Germinal center (tissue), 1 donor: ENCODE results near the gene KIAA0232.
"Not testable (repeated sequence)": the region's sequence is repeated elsewhere in the genome, so short reads cannot be mapped to it uniquely, and the experiment has no call there.

Experiments used
- DNase-seq: peaks from one replicate; pipeline ENCODE4 v3.0.0; 2012; ENCODE audit warnings: mixed read lengths, low spot score

Gene KIAA0232

DNA sequence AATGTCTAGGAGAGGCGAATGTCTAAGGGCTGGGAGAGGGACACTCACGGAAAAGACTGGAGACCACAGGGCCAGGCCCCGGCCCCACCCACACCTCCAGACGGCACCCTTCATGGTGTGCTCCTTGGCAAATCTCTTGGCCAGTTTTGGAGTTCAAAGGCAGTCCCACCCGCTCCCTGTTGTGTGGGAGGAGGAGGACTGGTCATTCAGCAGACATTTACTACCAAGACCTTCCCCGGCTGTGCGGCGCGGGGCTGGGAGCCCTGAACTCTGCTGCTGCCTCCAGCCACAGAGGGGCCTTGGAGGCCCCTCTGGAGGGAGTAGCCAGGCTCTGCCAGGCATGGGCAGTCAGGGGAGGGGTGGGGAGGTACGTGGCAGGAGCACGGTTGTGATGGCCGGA lies 118.4 kb downstream of the KIAA0232 start:
- no peak for DNase-seq

DNA sequence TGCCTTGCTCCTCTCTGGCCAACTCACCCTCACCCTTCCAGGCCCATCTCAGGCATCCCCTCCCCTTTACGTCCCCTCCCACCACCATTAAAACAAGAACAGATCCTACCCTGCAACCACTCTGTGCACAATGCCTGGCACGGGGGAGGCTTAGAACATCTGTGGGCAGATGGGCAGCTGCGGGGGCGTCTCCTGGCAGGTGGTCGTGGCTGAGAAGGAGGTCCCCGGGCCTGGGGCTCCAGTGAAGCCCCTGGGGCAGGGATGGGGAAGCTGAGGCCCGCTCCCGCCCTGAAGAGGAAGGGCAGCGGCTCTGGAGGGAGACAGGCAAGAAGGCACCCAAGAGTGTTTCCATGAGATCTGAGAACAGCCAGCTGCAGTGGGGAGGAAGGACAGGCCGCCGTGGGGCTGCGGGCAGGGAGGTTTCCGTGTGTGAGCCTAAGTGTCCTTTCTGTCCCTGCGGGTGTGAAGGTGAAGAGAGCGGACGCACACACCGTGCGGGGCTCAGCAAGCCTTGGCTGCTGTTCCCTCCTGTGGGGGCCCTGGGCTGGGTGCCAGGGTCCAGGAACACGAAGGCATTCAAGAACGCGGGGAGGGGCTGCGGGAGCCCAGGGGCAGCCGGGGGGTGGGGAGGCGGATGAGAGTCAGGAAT lies 119.3 kb downstream of the KIAA0232 start:
- DNase-seq = no peak

- no peak for DNase-seq
These were observed 120.0 kb downstream of the KIAA0232 start for GRCh38 chr4:6902318-6903042.

DNA sequence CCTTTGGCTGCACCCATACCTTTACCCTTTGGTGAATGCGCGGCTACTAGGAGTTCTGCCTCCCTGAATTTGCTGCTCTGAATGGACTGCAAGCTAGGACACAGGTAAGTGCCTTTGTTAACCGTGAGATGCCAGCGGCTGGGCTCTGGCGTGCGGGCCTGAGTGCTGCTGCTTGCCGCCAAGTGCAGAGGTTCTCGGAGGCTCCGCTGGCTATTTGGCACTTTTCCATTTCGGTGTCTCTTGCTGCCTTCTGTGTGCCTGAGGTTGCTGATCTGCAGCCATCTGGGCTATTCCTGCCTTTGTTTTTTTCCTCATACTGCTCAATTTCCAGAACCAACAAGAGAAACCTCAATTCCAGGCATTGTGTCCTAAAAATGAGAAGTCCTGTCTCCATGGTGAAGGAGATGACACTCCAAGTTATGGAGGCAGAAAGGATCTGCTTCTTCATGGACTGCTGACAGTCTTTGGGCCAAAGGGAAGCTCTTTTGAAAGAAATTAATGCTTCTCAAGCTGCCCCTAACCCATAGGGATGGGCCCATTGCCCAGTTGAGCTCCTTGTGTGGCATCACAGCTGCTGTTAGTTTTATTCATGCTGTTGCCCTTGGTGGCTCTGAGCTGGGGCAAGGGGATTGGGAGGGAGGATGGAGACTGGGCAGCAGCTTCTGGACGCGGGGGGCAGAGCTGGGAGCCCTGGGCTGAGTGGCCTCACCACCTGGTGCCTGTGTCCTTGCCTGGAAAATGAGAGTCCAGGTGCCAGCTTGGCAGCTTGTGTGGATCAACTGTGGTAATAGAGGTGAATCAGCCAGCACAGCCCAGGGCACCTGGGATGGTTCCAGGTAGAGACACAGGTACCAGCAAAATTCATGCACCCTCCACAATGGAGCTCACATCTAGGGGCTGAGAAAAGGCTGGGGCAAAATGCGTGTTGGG lies 123.3 kb downstream of the KIAA0232 start:
- no peak for DNase-seq

DNA sequence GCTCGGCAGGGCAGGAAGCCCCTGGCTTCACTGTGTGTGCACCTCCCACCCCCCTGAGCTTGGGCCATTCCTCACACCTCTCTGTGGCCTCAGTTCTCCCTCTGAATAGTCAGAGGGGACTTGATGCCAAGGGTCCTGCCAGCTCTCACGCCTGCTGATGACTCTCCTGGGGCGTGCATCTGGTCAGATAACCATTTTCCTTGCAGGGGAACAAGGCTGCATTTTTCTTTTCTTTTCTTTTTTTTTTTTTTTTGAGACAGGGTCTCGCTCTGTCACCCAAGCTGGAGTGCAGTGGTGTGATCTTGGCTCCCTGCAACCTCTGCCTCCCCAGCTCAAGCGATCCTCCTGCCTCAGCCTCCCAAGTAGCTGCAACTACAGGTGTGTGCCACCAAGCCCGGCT lies 124.0 kb downstream of the KIAA0232 start:
- DNase-seq = not testable (repeated sequence)

DNA sequence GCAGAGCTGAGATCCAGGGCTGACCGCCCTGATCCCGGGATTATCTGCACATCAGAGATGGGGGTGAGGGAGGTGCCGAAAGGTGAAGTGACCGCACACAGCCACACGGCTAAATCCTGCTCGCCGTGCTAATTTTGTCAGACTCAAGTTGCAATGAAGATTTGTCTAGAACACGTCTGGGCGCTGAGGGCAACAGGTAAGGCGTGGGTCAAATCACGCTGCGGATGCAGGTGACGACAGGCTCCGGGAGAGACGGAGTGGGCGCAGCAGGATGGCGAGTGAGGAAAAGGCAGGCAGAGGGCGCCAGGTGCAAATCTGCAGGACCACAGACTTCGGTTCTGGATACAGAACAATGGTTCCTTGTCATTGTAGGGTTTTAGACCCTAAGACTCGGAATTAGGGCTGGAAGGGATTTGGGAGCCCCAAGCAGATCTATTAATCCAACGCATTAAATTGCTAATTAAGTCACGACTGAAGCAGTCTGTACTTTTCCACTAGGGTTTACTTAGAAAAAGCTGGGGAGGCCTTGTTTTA lies 125.2 kb downstream of the KIAA0232 start:
- DNase-seq = no peak

DNA sequence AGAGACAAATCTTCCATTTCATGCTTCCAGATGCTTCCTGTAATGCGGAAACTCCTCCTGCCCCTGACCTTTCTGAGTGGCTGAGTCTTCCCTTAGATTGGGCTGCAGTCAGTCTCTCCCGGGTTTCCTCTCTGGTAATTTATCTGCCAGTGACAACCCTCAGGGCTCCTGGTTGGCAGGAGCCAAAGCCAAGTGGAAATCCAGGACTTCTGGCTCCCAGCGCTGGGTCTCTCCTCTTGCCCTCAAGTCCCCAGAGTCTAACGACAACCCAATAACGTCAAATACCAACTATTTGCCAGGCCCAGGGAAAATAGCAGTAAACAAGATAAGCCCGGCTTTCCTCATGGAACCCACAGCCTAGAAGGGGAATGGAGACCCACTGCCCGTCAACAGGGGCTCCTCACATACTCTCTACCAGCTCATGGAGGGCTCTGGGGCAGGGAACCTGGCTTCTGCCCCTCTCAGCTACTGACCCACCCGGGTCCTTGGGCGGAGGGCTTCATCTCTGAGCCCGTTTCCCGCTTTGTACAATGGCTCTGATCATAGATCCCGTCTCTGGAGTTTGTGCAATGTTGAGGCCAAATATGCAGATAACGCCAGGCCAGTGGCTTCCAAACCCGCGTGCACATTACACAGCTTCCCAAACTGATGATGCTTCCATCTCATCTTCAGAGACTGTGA lies 126.0 kb downstream of the KIAA0232 start:
- no peak for DNase-seq

GRCh38 chr4:6909113-6909969 lies 126.8 kb downstream of the KIAA0232 start, which contains the start of gene TBC1D14:
Gene TBC1D14 (plus strand): TSS chr4:6909826. CDS start chr4:6923390, 13,564 bp downstream.
- peak; percentile 96 for DNase-seq

GRCh38 chr4:6909970-6910339 lies 127.4 kb downstream of the KIAA0232 start:
- peak; percentile 61 for DNase-seq

DNA sequence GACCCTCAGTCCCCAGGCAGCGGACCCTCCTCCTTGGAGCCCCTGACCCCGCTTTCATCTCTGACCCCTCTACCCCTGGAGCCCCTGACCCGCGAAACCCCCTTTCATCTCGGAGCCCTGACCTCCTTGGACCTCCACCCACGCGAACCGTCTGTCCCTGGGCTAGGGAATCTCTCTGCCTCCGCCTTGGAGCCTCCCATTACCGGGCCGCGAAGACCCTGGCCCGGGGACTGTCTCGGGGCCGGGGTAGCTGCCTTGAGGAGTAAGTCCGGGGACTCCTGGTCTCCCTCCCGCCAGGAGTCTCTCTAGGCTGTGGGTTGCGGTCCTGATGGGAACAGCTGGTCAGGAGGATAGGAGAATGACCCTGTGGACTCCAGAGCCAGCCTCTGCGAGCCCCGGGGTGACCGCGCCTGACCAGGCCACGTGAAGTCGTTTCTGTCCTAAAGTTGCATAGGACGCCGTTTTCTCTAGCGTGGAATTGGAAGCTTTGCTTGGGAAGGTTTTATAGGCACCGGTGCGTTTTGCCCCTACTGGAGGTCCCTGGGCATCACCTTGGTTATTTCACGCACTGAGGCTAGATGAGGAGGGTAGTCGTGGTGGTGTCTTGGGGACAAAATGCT lies 127.9 kb downstream of the KIAA0232 start:
- DNase-seq = no peak

DNA sequence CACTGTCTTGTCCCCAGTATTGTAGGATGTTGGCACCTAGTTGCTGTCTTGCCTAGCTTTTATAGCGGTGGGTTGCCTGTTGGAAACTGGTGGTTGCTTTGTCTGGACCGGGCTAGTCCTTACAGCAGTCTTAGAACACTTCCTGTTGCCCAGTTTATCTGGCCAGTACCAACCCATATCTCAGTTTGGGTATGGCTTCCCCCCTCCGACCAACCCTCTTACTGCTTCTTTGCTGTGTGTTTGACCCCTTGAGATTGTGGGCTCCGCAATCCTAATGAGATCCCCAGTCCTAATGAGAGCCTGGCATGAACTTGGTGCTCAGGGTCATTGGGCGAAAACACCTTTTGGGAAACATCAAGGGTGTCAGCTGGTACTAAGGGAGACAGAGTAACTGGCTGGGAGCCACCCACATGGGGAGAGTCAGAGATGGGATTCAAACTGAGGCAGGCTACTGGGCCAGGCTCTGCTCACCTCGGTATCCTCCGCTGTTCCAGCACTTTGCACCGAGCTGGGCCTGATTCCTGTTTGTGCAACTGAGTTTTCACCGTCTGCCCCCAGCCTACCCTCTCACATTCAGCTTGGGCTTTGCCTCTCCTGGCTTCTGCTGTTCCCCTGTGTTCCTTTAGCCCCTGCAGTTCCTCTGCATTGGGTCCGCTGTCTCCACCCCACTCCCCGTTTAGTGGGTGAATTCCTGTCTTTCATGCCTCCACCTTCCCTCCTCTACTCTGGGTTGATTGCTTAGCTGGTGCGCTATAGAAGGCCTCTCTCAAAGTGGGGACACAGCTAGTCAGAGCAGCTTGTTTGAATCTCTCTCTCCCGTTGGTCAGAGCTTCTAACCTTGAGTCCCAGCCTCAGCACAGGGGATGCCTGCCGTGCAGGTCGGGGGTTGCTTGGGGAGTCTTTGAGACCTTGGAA lies 128.7 kb downstream of the KIAA0232 start:
- no peak for DNase-seq

- DNase-seq = not testable (repeated sequence)
These were observed 129.4 kb downstream of the KIAA0232 start for GRCh38 chr4:6911917-6912316.

- no peak for DNase-seq
These were observed 129.9 kb downstream of the KIAA0232 start for GRCh38 chr4:6912441-6912840.

DNA sequence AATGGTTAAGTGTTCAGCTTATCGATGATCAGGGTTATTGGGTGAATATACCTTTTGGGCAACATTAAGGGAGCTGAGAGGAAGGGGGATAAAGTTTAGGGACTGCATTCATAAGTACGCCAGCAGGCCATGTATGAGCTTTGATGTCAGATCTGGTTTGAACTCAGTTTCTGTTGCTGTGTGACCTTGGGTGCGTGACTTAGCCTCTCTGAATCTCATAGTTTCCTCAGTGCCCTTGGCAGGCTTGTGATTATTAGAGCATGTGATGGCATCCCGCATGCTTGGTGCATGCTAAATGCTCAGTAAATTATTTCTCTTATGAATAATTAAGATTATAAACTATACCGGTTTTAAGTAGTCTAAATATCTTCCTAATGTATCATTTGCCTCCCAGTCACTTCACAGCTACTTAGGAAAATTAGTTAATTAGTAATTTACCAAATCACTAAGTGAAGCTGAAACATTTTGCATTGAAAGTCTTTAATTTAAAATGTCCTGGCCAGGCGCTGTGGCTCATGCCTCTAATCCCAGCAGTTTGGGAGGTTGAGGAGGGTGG lies 130.9 kb downstream of the KIAA0232 start:
- DNase-seq = no peak

- no peak for DNase-seq
These were observed 131.9 kb downstream of the KIAA0232 start for GRCh38 chr4:6914448-6914847.

DNA sequence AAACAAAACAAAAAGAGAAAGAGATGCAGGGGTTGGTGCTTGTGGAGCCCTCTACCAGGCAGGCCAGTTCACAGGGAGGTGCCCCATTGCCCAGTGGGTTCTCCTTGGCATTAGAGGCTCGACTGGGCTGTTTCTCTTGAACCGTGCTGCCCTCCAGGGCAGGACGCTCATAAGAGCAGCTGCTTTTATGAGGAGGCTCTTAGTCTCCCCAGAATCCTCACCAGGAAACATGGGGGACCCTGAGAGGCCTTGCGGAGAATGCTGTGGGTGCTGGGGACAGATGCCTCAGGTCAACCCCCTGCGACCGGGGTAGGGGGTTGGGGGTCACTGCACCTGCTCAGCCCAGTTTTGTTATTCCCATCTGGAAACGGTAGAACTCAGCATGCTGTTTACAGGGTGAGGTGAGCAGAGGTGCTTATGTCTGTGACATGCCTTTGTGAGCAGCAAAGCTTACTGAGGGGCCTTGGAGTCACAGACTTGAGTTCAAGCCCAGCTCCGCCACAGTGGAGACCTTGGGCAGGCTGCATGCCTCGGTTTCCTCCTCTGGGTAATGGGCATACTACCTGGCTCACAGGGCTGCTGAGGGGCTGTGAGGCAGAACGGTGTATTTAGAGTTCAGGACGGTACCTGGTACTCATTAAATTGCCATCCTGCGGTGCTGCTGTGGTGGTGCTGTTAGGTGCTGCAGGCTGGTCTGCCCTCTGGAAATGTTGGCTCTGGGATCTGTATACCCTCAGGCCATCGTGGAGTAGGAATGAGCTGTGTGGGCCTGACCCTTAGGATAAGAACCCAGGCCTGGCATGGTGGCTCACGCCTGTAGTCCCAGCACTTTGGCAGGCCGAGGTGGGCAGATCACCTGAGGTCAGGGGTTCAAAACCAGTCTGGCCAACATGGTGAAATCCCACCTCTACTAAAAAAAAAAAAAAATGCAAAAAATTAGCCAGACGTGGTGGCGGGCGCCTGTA lies 132.8 kb downstream of the KIAA0232 start:
- no peak for DNase-seq

DNA sequence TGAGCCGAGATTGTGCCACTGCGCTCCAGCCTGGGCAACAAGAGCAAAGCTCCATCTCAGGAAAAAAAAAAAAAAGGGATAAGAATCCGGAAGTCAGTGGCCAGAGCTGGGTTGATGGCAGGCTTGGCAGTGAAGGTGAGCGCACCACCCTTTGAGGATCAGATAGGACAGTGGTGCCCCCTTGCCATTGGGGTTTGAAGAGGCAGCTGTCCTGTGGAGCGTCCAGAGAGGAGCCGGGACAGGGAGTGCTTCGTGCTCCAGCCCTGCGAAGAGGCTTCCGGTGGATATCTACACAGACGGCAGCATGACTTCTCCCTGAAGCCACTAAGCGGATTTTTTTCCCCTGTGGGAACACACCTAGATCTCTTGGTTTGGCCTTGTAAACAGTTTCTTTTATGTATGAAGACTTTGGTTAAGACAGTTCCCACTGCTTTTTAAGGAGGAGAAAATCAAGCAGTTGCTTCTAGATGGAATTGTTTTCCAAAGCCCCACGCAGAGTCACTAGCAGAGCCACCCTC lies 133.6 kb downstream of the KIAA0232 start:
- DNase-seq = no peak
